ENCODE results near the gene SLC25A12. TPM values are rescaled to one million over a fixed set of nuclear protein-coding genes. Genes with fewer than 3 reads are reported as not detected.

Gene SLC25A12
- total RNA-seq, 1 donor from 2014 or later = 20.5 TPM

DNA sequence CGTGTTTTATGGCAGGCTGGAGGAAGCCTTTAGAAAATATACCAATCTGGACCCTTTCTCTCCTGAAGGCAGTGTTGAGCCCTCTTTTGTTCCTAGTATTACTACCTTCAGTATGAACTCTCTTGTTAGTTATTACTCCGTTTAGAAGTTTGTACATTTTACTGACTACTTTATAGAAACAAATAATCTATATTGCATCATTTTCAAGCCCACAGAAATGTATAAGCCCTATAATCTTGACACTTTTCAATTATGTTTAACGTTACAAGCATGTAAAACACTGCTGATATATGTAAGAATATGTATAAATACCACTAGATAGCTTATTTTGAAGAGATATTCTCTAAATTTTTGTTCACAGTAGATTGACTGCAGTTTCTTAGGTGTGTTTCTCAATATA lies 64.0 kb downstream of the SLC25A12 start:
- no peaks in the 10 kb centered on the region for H3K4me1 Mint-ChIP-seq
- H3K36me3 Mint-ChIP-seq (ENCODE audit: low read depth) = peaks cover 80% of the 10 kb centered on the region
- no peak overlapping the region for H3K4me3 Mint-ChIP-seq
- H3K27me3 Mint-ChIP-seq (ENCODE audit: low read depth) = no peaks in the 10 kb centered on the region
- no peak overlapping the region for H3K27ac Mint-ChIP-seq (ENCODE audit: unreplicated experiment)
- DNase-seq (ENCODE audit: low read depth, low spot score) = no peak
- H3K9me3 Mint-ChIP-seq = peaks cover 27% of the 10 kb centered on the region
- TF ChIP-seq, protein P1, sequence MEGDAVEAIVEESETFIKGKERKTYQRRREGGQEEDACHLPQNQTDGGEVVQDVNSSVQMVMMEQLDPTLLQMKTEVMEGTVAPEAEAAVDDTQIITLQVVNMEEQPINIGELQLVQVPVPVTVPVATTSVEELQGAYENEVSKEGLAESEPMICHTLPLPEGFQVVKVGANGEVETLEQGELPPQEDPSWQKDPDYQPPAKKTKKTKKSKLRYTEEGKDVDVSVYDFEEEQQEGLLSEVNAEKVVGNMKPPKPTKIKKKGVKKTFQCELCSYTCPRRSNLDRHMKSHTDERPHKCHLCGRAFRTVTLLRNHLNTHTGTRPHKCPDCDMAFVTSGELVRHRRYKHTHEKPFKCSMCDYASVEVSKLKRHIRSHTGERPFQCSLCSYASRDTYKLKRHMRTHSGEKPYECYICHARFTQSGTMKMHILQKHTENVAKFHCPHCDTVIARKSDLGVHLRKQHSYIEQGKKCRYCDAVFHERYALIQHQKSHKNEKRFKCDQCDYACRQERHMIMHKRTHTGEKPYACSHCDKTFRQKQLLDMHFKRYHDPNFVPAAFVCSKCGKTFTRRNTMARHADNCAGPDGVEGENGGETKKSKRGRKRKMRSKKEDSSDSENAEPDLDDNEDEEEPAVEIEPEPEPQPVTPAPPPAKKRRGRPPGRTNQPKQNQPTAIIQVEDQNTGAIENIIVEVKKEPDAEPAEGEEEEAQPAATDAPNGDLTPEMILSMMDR (conservative IDR thresholded peaks at IDR 0.05) = no peak

DNA sequence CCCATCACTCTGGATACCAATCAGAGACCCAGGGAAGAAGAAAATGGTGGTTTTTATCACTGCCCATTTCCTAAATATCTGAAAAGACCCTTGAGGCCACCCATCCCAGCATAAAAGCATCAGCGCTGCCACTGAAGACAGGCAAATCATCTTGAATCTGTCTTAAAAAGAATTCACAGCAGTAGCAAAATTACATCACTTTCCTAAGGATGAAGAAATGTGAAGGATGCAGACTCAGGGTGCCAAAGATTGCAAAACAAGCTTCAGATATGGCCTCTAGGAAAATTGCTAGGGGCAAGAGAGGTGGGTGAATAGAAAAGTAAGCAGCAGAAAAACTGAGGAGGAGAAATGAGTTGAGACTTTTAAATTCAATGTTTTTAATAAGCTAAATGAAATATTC lies 70.0 kb downstream of the SLC25A12 start:
- Mint-ChIP-seq H3K4me3 (no peak overlapping the region), H3K9me3 (peaks cover 7% of the 10 kb centered on the region), H3K27me3 (ENCODE audit: low read depth) (no peaks in the 10 kb centered on the region), H3K4me1 (no peaks in the 10 kb centered on the region), H3K36me3 (ENCODE audit: low read depth) (peaks cover 32% of the 10 kb centered on the region), H3K27ac (ENCODE audit: unreplicated experiment) (no peak overlapping the region)
- TF ChIP-seq, protein P1 (conservative IDR thresholded peaks at IDR 0.05) = no peak
- DNase-seq (ENCODE audit: low read depth, low spot score) = no peak

DNA sequence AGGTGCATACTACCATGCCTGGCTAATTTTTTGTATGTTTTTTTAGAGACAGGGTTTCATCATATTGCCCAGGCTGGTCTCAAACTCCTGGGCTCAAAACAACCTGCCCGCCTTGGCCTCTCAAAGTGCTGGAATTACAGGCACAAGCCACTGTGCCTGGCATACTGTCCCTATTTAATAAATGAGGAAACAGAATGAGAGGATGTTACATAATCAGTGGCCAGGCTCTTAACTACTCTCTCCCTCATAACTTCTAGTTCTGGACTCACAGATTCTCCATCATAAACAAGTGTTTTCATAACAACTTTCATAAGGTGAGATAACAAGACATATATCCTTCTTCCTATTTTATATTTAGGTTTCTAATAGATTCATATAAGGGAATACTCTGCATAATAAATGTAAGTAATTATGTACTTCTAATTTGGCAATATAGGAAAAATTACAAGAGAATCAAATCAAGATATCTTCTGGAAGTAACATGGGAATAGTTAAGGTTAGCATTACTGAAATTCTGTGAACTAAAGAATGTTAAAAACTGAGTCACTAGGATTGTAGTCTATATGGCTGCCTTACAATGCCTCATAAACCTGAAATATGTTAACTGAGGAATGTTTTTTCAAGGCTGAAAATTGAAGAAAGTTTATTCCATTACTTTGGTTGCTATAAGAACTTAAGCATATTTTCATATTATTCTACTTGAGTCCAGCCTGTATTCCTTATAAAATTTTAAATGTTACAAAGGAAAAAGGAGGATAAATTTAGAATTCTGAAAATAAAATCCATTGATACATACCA lies 71.3 kb downstream of the SLC25A12 start:
- no peak for DNase-seq (ENCODE audit: low read depth, low spot score)
- H3K4me3 Mint-ChIP-seq = no peak overlapping the region
- no peaks in the 10 kb centered on the region for H3K27me3 Mint-ChIP-seq (ENCODE audit: low read depth)
- peaks cover 18% of the 10 kb centered on the region for H3K36me3 Mint-ChIP-seq (ENCODE audit: low read depth)
- TF ChIP-seq, protein P1 (conservative IDR thresholded peaks at IDR 0.05) = no peak
- no peak overlapping the region for H3K27ac Mint-ChIP-seq (ENCODE audit: unreplicated experiment)
- H3K9me3 Mint-ChIP-seq = peaks cover 5% of the 10 kb centered on the region
- H3K4me1 Mint-ChIP-seq = no peaks in the 10 kb centered on the region

DNA sequence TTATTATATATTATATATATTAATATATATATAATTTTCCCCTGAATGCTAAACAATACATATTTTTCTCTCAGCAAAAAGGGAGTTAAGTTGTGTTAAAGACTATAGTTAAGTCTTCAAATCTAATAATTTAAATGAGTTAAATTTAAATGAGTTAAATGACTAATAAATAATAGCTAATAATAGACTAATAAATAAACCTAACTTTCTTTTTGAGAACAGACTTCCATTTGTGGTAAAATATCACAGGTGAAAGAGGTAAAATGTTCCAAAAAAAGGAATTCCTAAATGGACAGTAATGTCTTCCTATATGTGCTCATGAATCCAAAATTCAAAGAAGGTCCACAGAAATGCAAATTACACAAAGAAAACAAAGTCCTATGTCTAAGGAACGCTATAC lies 74.6 kb downstream of the SLC25A12 start:
- peaks cover 3% of the 10 kb centered on the region for H3K9me3 Mint-ChIP-seq

DNA sequence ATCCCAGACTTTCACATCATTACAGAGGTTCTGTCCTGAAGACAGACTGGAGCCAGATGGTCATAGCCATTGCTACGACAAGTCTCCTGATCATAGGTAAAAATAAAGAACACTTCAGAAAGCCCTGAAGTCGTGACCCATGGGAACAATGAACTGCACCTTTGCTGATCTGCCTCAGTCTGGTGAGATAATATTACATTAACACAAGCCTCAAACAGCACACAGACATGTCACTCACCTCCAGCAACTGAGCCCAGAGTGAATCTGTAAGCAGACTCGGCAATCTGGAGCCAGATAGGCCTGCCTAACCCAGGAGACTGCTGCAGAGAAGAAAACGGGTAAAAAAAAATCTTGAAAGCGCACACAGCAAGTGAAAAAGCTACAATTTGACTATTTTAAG lies 79.2 kb downstream of the SLC25A12 start:
- no peak overlapping the region for H3K27ac Mint-ChIP-seq (ENCODE audit: unreplicated experiment)
- H3K36me3 Mint-ChIP-seq (ENCODE audit: low read depth) = peaks cover 3% of the 10 kb centered on the region
- H3K4me1 Mint-ChIP-seq = no peaks in the 10 kb centered on the region
- no peak overlapping the region for H3K4me3 Mint-ChIP-seq
- TF ChIP-seq, protein P1 (conservative IDR thresholded peaks at IDR 0.05) = no peak
- no peaks in the 10 kb centered on the region for H3K27me3 Mint-ChIP-seq (ENCODE audit: low read depth)
- no peak for DNase-seq (ENCODE audit: low read depth, low spot score)
- no peaks in the 10 kb centered on the region for H3K9me3 Mint-ChIP-seq

More for the DNA sequence above, 74.6 kb downstream of the SLC25A12 start:
- DNase-seq (ENCODE audit: low read depth, low spot score) = no peak
- H3K27ac Mint-ChIP-seq (ENCODE audit: unreplicated experiment) = no peak overlapping the region
- H3K4me1 Mint-ChIP-seq = no peaks in the 10 kb centered on the region
- H3K4me3 Mint-ChIP-seq = no peak overlapping the region
- TF ChIP-seq, protein P1 (conservative IDR thresholded peaks at IDR 0.05) = no peak
- peaks cover 7% of the 10 kb centered on the region for H3K36me3 Mint-ChIP-seq (ENCODE audit: low read depth)
- no peaks in the 10 kb centered on the region for H3K27me3 Mint-ChIP-seq (ENCODE audit: low read depth)
